Measurements from ENCODE around the gene PLCB3.

DNA sequence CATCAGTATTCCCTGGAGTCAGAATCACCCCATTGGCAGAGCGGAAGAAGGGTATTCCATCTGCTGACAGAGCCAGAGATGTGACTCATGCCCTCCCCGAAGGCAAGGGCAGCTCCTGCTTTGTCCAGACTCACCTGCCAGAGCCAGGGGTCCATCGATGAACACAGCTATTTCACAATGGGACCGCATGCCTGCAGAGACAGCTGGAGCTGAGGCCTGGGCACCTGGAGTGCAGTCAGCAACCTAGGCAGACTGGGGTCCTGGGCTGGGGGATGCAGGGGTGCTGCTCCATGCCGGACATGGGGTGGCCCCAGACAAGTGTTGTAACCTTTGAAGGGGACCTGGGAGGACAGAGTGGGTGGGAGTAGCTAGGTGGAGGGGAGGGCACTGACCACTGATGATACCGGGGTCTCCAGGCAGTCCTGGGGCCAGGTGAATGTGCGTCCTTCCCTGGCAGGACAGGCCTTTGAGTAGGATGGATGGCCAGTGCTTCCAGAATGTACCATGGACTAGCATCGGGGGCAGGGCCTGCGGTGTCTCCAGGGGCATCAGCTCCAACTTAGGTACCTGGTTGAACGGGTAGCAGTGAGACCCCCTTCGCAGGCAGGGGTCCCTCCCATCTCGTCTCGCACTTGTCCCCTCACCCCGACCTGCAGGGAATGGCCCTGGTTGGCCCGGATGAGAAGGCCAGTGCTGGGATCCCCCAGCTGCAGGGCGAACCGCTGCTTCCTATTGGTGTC, 27.0 kb upstream of the PLCB3 start:
- TF ChIP-seq, protein P1, sequence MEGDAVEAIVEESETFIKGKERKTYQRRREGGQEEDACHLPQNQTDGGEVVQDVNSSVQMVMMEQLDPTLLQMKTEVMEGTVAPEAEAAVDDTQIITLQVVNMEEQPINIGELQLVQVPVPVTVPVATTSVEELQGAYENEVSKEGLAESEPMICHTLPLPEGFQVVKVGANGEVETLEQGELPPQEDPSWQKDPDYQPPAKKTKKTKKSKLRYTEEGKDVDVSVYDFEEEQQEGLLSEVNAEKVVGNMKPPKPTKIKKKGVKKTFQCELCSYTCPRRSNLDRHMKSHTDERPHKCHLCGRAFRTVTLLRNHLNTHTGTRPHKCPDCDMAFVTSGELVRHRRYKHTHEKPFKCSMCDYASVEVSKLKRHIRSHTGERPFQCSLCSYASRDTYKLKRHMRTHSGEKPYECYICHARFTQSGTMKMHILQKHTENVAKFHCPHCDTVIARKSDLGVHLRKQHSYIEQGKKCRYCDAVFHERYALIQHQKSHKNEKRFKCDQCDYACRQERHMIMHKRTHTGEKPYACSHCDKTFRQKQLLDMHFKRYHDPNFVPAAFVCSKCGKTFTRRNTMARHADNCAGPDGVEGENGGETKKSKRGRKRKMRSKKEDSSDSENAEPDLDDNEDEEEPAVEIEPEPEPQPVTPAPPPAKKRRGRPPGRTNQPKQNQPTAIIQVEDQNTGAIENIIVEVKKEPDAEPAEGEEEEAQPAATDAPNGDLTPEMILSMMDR (conservative IDR thresholded peaks at IDR 0.05; ENCODE audit: low read depth in 2 of 2): no peak
- TF ChIP-seq POLR2AphosphoS5 (IDR thresholded peaks at IDR 0.05; ENCODE audit: low read depth): no peak; the same call in 1 of the 2 replicates
- no peak for TF ChIP-seq JUNB (IDR thresholded peaks at IDR 0.05; ENCODE audit: unreplicated experiment)
